Vagina (tissue), 2 donors: ENCODE measurements around the gene KLHL6.

Source experiments
- CTCF ChIP-seq, 3 experiments: fragments of 450-650 bp in 2 of 3; fragments of 200-600 bp in 1 of 3; sonication (generic) in 1 of 3; IDR thresholded peaks; one replicate each; pipeline ENCODE4 v1.5.1; 2017 to 2019; ENCODE audit warnings: antibody characterized with exemption in 3 of 3, mild to moderate bottlenecking in 2 of 3, moderate library complexity in 2 of 3
- POLR2AphosphoS5 ChIP-seq, 2 donors: sonication (generic); formaldehyde crosslinking; IDR thresholded peaks; one replicate each; pipeline ENCODE4 v1.9.0; 2017; ENCODE audit warnings: antibody characterized with exemption in 2 of 2, mild to moderate bottlenecking in 2 of 2, low read depth in 1 of 2; ENCODE audit not compliant: insufficient read depth in 1 of 2

- no peak for TF ChIP-seq POLR2AphosphoS5 (IDR thresholded peaks at IDR 0.05; ENCODE audit: insufficient read depth in 1 of 2, low read depth in 1 of 2)
- TF ChIP-seq CTCF (IDR thresholded peaks at IDR 0.05) = no peak
Measured at GRCh38 chr3:183581496-183582155, 26.1 kb upstream of the KLHL6 start.
